GM23248 (cell line): Measurements from ENCODE around the gene SEMA3G.

Experiments used
- EZH2 ChIP-seq: fragments of 200-600 bp; sonication (generic); IDR thresholded peaks from 2 replicates; pipeline ENCODE4 v1.6.1; 2018; ENCODE audit warnings: antibody characterized with exemption, mild to moderate bottlenecking; ENCODE audit not compliant: insufficient read depth, poor library complexity, severe bottlenecking
- EZH2phosphoT487 ChIP-seq: fragments of 200-600 bp; sonication (generic); IDR thresholded peaks from 2 replicates; pipeline ENCODE4 v1.6.1; 2018; ENCODE audit warnings: antibody characterized with exemption, moderate library complexity, mild to moderate bottlenecking, low read depth; ENCODE audit not compliant: insufficient read depth

- TF ChIP-seq EZH2 (no peak), EZH2phosphoT487 (no peak)
These were observed 47.1 kb downstream of the SEMA3G start for GRCh38 chr3:52397676-52398399.
